Testis (tissue), 5 donors: Measurements from ENCODE around the gene DGCR6. TPM values are rescaled to one million over a fixed set of nuclear protein-coding genes. Genes with fewer than 3 reads are reported as not detected.
"Not testable (repeated sequence)": the region's sequence is repeated elsewhere in the genome, so short reads cannot be mapped to it uniquely, and the experiment has no call there.

Experiments used
- DNase-seq: peaks from one replicate; pipeline ENCODE4 v3.0.0-alpha.2; 2019
- H3K27ac ChIP-seq, 2 donors: fragments of 200-600 bp; sonication (generic); one replicate each; pipeline ENCODE4 v1.5.1; 2019
- H3K27me3 ChIP-seq: fragments of 200-600 bp; sonication (generic); one replicate; pipeline ENCODE4 v1.5.1; 2019
- H3K36me3 ChIP-seq: fragments of 200-600 bp; sonication (generic); one replicate; pipeline ENCODE4 v1.5.1; 2017; ENCODE audit warnings: low read depth; ENCODE audit errors: missing control alignments
- H3K4me1 ChIP-seq: fragments of 200-600 bp; sonication (generic); one replicate; pipeline ENCODE4 v1.5.1; 2019
- H3K4me3 ChIP-seq, 2 donors: fragments of 200-600 bp; sonication (generic); one replicate each; pipeline ENCODE4 v1.5.1; 2017 to 2019
- H3K9me3 ChIP-seq: fragments of 200-600 bp; sonication (generic); one replicate; pipeline ENCODE4 v1.5.1; 2017
- CTCF ChIP-seq, 3 experiments: fragments of 450-650 bp in 2 of 3; fragments of 200-600 bp in 1 of 3; sonication (generic) in 1 of 3; IDR thresholded peaks; one replicate each; pipeline ENCODE4 v1.5.1; 2016 to 2019; ENCODE audit warnings: antibody characterized with exemption in 3 of 3, mild to moderate bottlenecking in 2 of 3, moderate library complexity in 1 of 3
- POLR2A ChIP-seq: fragments of 450-650 bp; IDR thresholded peaks from one replicate; pipeline ENCODE4 v1.6.1; 2017; ENCODE audit warnings: antibody characterized with exemption, mild to moderate bottlenecking, moderate library complexity
- WGBS, 2 donors: methylation state at CpG; one replicate each; pipeline ENCODE4 v1.1.5; 2018; 5-methylcytosine and 5-hydroxymethylcytosine counted together
- intact Hi-C: fragments of 100-400 bp; cut with DNase I; formaldehyde crosslinking; loops from one replicate; pipeline ENCODE4 v1.15.1; 2023; ENCODE audit warnings: low total_unique reads
- long read RNA-seq, 2 donors: transcript quantifications; one replicate each; lab custom pipeline, GENCODE V29; 2026
- polyA plus RNA-seq: library from polyadenylated mRNA; stranded (reverse); fragments of 350-450 nt; fragmentation: Illumina TruSeq; extraction: RNeasy Lipid Tissue Mini Kit (QIAGEN cat#74804); gene quantifications from one replicate; pipeline ENCODE4 v1.2.3, GENCODE V29; 2014; ENCODE audit warnings: low read depth, low replicate concordance; ENCODE audit not compliant: insufficient read depth
- total RNA-seq, 2 donors: library from RNA; depleted of rRNA; stranded (reverse); fragments of >200 nt; gene quantifications; one replicate each; pipeline ENCODE4 v1.2.3, GENCODE V29; 2016

DGCR6 gene
- total RNA-seq (10 to 100 TPM in 1 of 2 donors, 1 to 10 TPM in 1; 9.8 to 21.7 TPM), polyA plus RNA-seq (11.0 TPM)
- long read RNA-seq, donor 1: 0 reads
- long read RNA-seq, donor 2, partial matches to known transcripts: 0 of 4 reads
- long read RNA-seq, donor 2, other reads (novel, unspliced or antisense): 0 of 4 reads

- TF ChIP-seq CTCF (IDR thresholded peaks at IDR 0.05) (no peak), POLR2A (no peak)
- Histone ChIP-seq H3K4me1 (no peaks in the 10 kb centered on the region), H3K9me3 (no peaks in the 10 kb centered on the region), H3K4me3 (no peak within 1 kb of the TSS), H3K36me3 (no peaks in the 10 kb centered on the region), H3K27ac (no peak within 1 kb of the TSS), H3K27me3 (no peaks in the 10 kb centered on the region)
- no peak for DNase-seq
- WGBS, 2 donors: no CpG with 5 or more reads among the region's 77 CpGs
- intact Hi-C loops: no loop called here
Observed at GRCh38 chr22:18905540-18906409, at the start of gene DGCR6. DGCR6 (plus strand) TSS chr22:18906320; CDS start chr22:18906375, 55 bp downstream.

GRCh38 chr22:18859314-18859713, 46.8 kb upstream of the DGCR6 start:
- intact Hi-C loops: not testable (repeated sequence)

GRCh38 chr22:18881260-18881659, 24.9 kb upstream of the DGCR6 start:
- H3K4me3 ChIP-seq, DNase-seq, H3K27ac ChIP-seq, H3K9me3 ChIP-seq, H3K27me3 ChIP-seq, H3K4me1 ChIP-seq, intact Hi-C loops, H3K36me3 ChIP-seq: not testable (repeated sequence)
- WGBS, 2 donors: 41% methylated on average over 3 of the region's 3 CpGs; no CpG with 5 or more reads in 1 of the 2 donors

More at GRCh38 chr22:18859314-18859713, 46.8 kb upstream of the DGCR6 start:
- H3K4me3 ChIP-seq, H3K9me3 ChIP-seq, H3K36me3 ChIP-seq, H3K27me3 ChIP-seq, DNase-seq, H3K4me1 ChIP-seq, H3K27ac ChIP-seq: not testable (repeated sequence)
- 46% methylated on average over 3 of the region's 7 CpGs; no CpG with 5 or more reads in 1 of the 2 donors for WGBS, 2 donors

- H3K27ac ChIP-seq, H3K4me3 ChIP-seq, H3K9me3 ChIP-seq, H3K4me1 ChIP-seq, DNase-seq, intact Hi-C loops, H3K36me3 ChIP-seq, H3K27me3 ChIP-seq: not testable (repeated sequence)
- 71 to 86% methylated on average over 1 to 4 of the region's 4 CpGs for WGBS, 2 donors
Observed at GRCh38 chr22:18884465-18884864, 21.7 kb upstream of the DGCR6 start.

- DNase-seq: no peak
- H3K4me3 ChIP-seq: no peak overlapping the region
- no peaks in the 10 kb centered on the region for H3K36me3 ChIP-seq
- no peaks in the 10 kb centered on the region for H3K4me1 ChIP-seq
- no peaks in the 10 kb centered on the region for H3K27me3 ChIP-seq
- intact Hi-C loops: no loop called here
- H3K27ac ChIP-seq: no peak overlapping the region
- no peaks in the 10 kb centered on the region for H3K9me3 ChIP-seq
- WGBS, 2 donors: 80% methylated on average over 2 of the region's 8 CpGs; no CpG with 5 or more reads in 1 of the 2 donors
- TF ChIP-seq CTCF (IDR thresholded peaks at IDR 0.05): no peak
- TF ChIP-seq POLR2A: no peak
Observed at GRCh38 chr22:18888115-18888514, 18.0 kb upstream of the DGCR6 start.

- H3K4me3 ChIP-seq, intact Hi-C loops, H3K27ac ChIP-seq, H3K4me1 ChIP-seq, H3K9me3 ChIP-seq, DNase-seq, H3K27me3 ChIP-seq, H3K36me3 ChIP-seq: not testable (repeated sequence)
- WGBS, 2 donors: 60% methylated on average over 1 of the region's 5 CpGs; no CpG with 5 or more reads in 1 of the 2 donors
Observed at GRCh38 chr22:18890510-18891192, 15.5 kb upstream of the DGCR6 start.

- H3K4me3 ChIP-seq, H3K9me3 ChIP-seq, H3K4me1 ChIP-seq, H3K27ac ChIP-seq, H3K36me3 ChIP-seq, H3K27me3 ChIP-seq, DNase-seq, intact Hi-C loops: not testable (repeated sequence)
- no CpG with 5 or more reads among the region's 4 CpGs for WGBS, 2 donors
Observed at GRCh38 chr22:18893775-18894174, 12.3 kb upstream of the DGCR6 start.

GRCh38 chr22:18896037-18896657, 10.0 kb upstream of the DGCR6 start:
- H3K27ac ChIP-seq, intact Hi-C loops, H3K4me1 ChIP-seq, H3K9me3 ChIP-seq, DNase-seq, H3K27me3 ChIP-seq, H3K4me3 ChIP-seq, H3K36me3 ChIP-seq: not testable (repeated sequence)
- 79 to 93% methylated on average over 4 to 6 of the region's 7 CpGs for WGBS, 2 donors

GRCh38 chr22:18906410-18906745, 258 bp downstream of the DGCR6 start:
- no CpG with 5 or more reads among the region's 36 CpGs for WGBS, 2 donors
- H3K9me3 ChIP-seq, H3K27me3 ChIP-seq, H3K4me3 ChIP-seq, H3K4me1 ChIP-seq, intact Hi-C loops, DNase-seq, H3K27ac ChIP-seq, H3K36me3 ChIP-seq: not testable (repeated sequence)
